MCF 10A (cell line): Measurements from ENCODE around the gene MRPL38. TPM values are rescaled to one million over a fixed set of nuclear protein-coding genes. Genes with fewer than 3 reads are reported as not detected.
A peak's percentile ranks its signal among the peaks of the same experiment; 100 is the strongest.

Experiments used
- BruUV-seq: library from RNA; stranded (reverse); fragments of 400-500 nt; replicated peaks from 2 replicates; lab custom pipeline; 2021; lab: Mats Ljungman, UMichigan
- CTCF ChIA-PET: fragments of 300-600 bp; sonication (Branson Sonifier 250); formaldehyde crosslinking; extraction: SDS; loops from one replicate; lab custom pipeline; 2021; ENCODE audit warnings: antibody characterized with exemption, inconsistent platforms; lab: Yijun Ruan, JAX
- POLR2A ChIA-PET: fragments of 300-600, 350-650 bp; sonication (Branson Sonifier 250); formaldehyde crosslinking; extraction: SDS; loops from one replicate; lab custom pipeline; 2020; ENCODE audit warnings: antibody characterized with exemption, inconsistent platforms; lab: Yijun Ruan, JAX
- DNase-seq: peaks from one replicate; pipeline ENCODE4 v3.0.0-alpha.2; 2018; ENCODE audit not compliant: unreplicated experiment
- H3K27ac Mint-ChIP-seq: one replicate; pipeline ENCODE4 v1.8.0; 2022; ENCODE audit warnings: mild to moderate bottlenecking, low read depth, mixed read lengths; ENCODE audit not compliant: unreplicated experiment
- H3K27me3 Mint-ChIP-seq: one replicate; pipeline ENCODE4 v1.8.0; 2022; ENCODE audit warnings: mixed read lengths; ENCODE audit not compliant: insufficient read depth, unreplicated experiment
- H3K36me3 Mint-ChIP-seq: one replicate; pipeline ENCODE4 v1.8.0; 2022; ENCODE audit warnings: mild to moderate bottlenecking, moderate library complexity, mixed read lengths; ENCODE audit not compliant: insufficient read depth, unreplicated experiment
- H3K4me1 Mint-ChIP-seq: one replicate; pipeline ENCODE4 v1.8.0; 2022; ENCODE audit warnings: mixed read lengths; ENCODE audit not compliant: insufficient read depth, unreplicated experiment
- H3K4me3 Mint-ChIP-seq: one replicate; pipeline ENCODE4 v1.8.0; 2022; ENCODE audit warnings: mild to moderate bottlenecking, moderate library complexity, mixed read lengths; ENCODE audit not compliant: unreplicated experiment
- H3K9me3 Mint-ChIP-seq: one replicate; pipeline ENCODE4 v1.8.0; 2022; ENCODE audit warnings: mixed read lengths; ENCODE audit not compliant: unreplicated experiment
- CTCF ChIP-seq: fragments of 200-600 bp; IDR thresholded peaks from one replicate; pipeline ENCODE4 v1.8.0; 2022; ENCODE audit warnings: antibody characterized with exemption, mild to moderate bottlenecking; ENCODE audit not compliant: unreplicated experiment
- intact Hi-C: fragments of 100-400 bp; cut with micrococcal nuclease; formaldehyde crosslinking; loops from 2 replicates; pipeline ENCODE4 v1.14.1; 2022
- total RNA-seq: library from RNA; stranded (reverse); gene quantifications from 2 replicates; pipeline ENCODE4 v1.2.3, GENCODE V29; 2022

MRPL38 gene
- total RNA-seq, 1 experiment from 2014 or later, result 111 TPM

DNA sequence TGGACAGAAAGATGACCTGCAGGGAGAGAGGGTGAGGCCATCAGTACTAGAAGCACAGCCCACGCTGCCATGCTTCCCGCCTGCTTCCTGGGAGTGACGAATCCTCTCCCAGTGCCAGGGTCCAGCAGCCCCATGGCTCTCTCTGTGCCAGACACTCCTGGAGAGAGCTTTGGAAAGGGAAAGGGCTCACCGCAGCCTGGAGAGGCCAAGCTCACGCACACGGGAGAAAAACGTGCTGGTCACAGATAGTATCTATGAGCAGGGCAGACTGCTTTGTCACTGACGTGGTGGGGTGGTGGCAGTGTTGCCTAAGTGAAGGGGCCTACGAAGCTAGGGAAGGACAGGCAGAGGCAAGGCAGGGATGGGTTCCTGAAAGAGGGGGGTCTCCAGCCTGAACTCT lies 55.0 kb downstream of the MRPL38 start:
- ChIA-PET CTCF (interaction anchor here (0.6 to 2.2 kb wide), 8 partner anchors 11 to 256 kb away, joined by 3 to 6 read pairs (median 4); no protein-coding TSS in a partner anchor), POLR2A (interaction anchor here (0.7 to 1.4 kb wide), 3 partner anchors 16 to 521 kb away, joined by 3 to 6 read pairs (median 4); partner anchors contain the start of gene GALK1)
- peak overlapping the region; percentile 19 for H3K27ac Mint-ChIP-seq
- H3K27me3 Mint-ChIP-seq, result no peaks in the 10 kb centered on the region
- DNase-seq, result no peak
- no peaks in the 10 kb centered on the region for H3K9me3 Mint-ChIP-seq
- intact Hi-C loops, result loop anchor here (2.0 kb wide), 1 partner anchor 77 kb away; no protein-coding TSS in a partner anchor
- H3K4me1 Mint-ChIP-seq, result peaks cover 27% of the 10 kb centered on the region
- H3K36me3 Mint-ChIP-seq, result peaks cover 83% of the 10 kb centered on the region
- no peak overlapping the region for H3K4me3 Mint-ChIP-seq
- TF ChIP-seq CTCF, result no peak
- BruUV-seq, result no TSS peak

DNA sequence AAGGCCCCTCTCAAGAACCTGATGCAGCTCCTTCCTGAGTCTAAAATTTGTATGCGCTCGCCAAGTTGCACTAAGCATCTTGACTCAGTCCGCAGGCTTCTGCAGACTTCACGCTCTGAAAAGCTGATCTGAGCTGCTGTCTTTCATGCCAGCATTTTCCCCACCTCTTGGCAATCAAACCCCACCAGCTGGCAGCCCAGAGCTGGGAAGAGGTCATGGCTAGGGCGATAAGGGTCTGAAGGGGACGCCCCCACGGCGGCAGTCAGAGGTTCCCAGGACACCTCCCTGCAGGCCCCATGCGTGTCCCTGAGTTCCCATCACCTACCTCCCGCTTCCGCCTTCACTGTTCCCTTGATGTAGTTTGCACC lies 55.4 kb downstream of the MRPL38 start:
- H3K4me3 Mint-ChIP-seq, result no peak overlapping the region
- TF ChIP-seq CTCF, result no peak
- intact Hi-C loops, result loop anchor here (2.0 kb wide), 1 partner anchor 76 kb away; no protein-coding TSS in a partner anchor
- no peaks in the 10 kb centered on the region for H3K9me3 Mint-ChIP-seq
- BruUV-seq, result no TSS peak
- peaks cover 25% of the 10 kb centered on the region for H3K4me1 Mint-ChIP-seq
- no peak for DNase-seq
- H3K36me3 Mint-ChIP-seq, result peaks cover 83% of the 10 kb centered on the region
- POLR2A ChIA-PET, result interaction anchor here (1.4 kb wide), 1 partner anchor 84 kb away, joined by 4 read pairs; the partner anchor contains the start of gene GALK1
- H3K27ac Mint-ChIP-seq, result peak overlapping the region; percentile 19
- no peaks in the 10 kb centered on the region for H3K27me3 Mint-ChIP-seq
- CTCF ChIA-PET, result interaction anchor here (0.6 to 2.2 kb wide), 8 partner anchors 8 to 257 kb away, joined by 3 to 9 read pairs (median 5); no protein-coding TSS in a partner anchor

Other genes with a start within 250 kb of the MRPL38 start
- gene RECQL5, start 237.7 kb downstream of the MRPL38 start, total RNA-seq, result 36.3 and 47.9 TPM in 2 replicates
- 108 and 123 TPM in 2 replicates for gene SAP30BP, start 237.5 kb downstream of the MRPL38 start, total RNA-seq
- 727 and 1,054 TPM in 2 replicates for gene ITGB4, start 183.4 kb downstream of the MRPL38 start, total RNA-seq
- gene GALK1, start 139.7 kb downstream of the MRPL38 start, total RNA-seq, result 8.7 and 9.8 TPM in 2 replicates
- gene UNK, start 120.1 kb downstream of the MRPL38 start, total RNA-seq, result 12.3 and 16.0 TPM in 2 replicates
- gene UNC13D, start 60.5 kb downstream of the MRPL38 start, total RNA-seq, result 3.5 and 7.6 TPM in 2 replicates
- gene WBP2, start 49.5 kb downstream of the MRPL38 start, total RNA-seq, result 55.7 and 97.9 TPM in 2 replicates
- gene TRIM47, start 26.3 kb downstream of the MRPL38 start, total RNA-seq, result 23.6 and 25.7 TPM in 2 replicates
- gene TRIM65, start 7.9 kb downstream of the MRPL38 start, total RNA-seq, result 15.9 and 17.4 TPM in 2 replicates
- gene FBF1, start 36.2 kb upstream of the MRPL38 start, total RNA-seq, result 14.0 and 18.8 TPM in 2 replicates
- 23.4 and 26.0 TPM in 2 replicates for gene ACOX1, start 74.3 kb upstream of the MRPL38 start, total RNA-seq
- gene TEN1, start 74.4 kb upstream of the MRPL38 start, total RNA-seq, result 13.0 and 15.4 TPM in 2 replicates
- gene CDK3, start 96.0 kb upstream of the MRPL38 start, total RNA-seq, result 5.3 and 5.7 TPM in 2 replicates
- gene EVPL, start 122.4 kb upstream of the MRPL38 start, total RNA-seq, result 7.7 and 8.1 TPM in 2 replicates
- gene SRP68, start 167.6 kb upstream of the MRPL38 start, total RNA-seq, result 80.8 and 106 TPM in 2 replicates
- gene GALR2, start 169.9 kb upstream of the MRPL38 start, total RNA-seq, result 0.37 TPM in 1 of 2 replicates, not detected in the other
- not detected in 2 replicates for gene ZACN, start 174.3 kb upstream of the MRPL38 start, total RNA-seq
- gene EXOC7, start 198.9 kb upstream of the MRPL38 start, total RNA-seq, result 80.8 and 106 TPM in 2 replicates
- gene FOXJ1, start 236.4 kb upstream of the MRPL38 start, total RNA-seq, result not detected in 2 replicates